PC-9 (cell line): ENCODE results near the gene ALDH2. TPM values are rescaled to one million over a fixed set of nuclear protein-coding genes. Genes with fewer than 3 reads are reported as not detected.
"Not testable (repeated sequence)": the region's sequence is repeated elsewhere in the genome, so short reads cannot be mapped to it uniquely, and the experiment has no call there.

Experiments
- BruUV-seq: library from RNA; stranded (reverse); fragments of 400-500 nt; replicated peaks from 2 replicates; lab custom pipeline; 2021; lab: Mats Ljungman, UMichigan
- CTCF ChIA-PET: fragments of 300-600 bp; sonication (Branson Sonifier 250); formaldehyde crosslinking; loops from one replicate; lab custom pipeline; 2022; ENCODE audit warnings: antibody characterized with exemption; lab: Charles Lee
- POLR2A ChIA-PET: fragments of 300-600 bp; sonication (Branson Sonifier 250); formaldehyde crosslinking; loops from one replicate; lab custom pipeline; 2022; ENCODE audit warnings: antibody characterized with exemption; ENCODE audit not compliant: unreplicated experiment; lab: Charles Lee
- DNase-seq, 2 experiments: peaks; one replicate each; pipeline versions ENCODE4 v3.0.0 to v3.0.0-alpha.2; 2015 to 2022; ENCODE audit warnings: mixed read lengths in 1 of 2
- H2AFZ ChIP-seq: fragments of 200-600 bp; sonication (generic); 2 replicates; pipeline ENCODE4 v1.8.1; 2017; ENCODE audit warnings: antibody characterized with exemption
- H3F3A ChIP-seq: fragments of 200-600 bp; sonication (generic); 2 replicates; pipeline ENCODE4 v1.8.1; 2017; ENCODE audit warnings: antibody characterized with exemption, mild to moderate bottlenecking, low read depth; ENCODE audit not compliant: insufficient read depth
- H3K27ac ChIP-seq: fragments of 200-600 bp; sonication (generic); 2 replicates; pipeline ENCODE4 v1.6.1; 2016; ENCODE audit warnings: mixed run types
- H3K27me3 ChIP-seq: fragments of 200-600 bp; sonication (generic); 2 replicates; pipeline ENCODE4 v1.6.1; 2016; ENCODE audit warnings: low read depth, mixed run types; ENCODE audit not compliant: insufficient read depth
- H3K36me3 ChIP-seq: fragments of 200-600 bp; sonication (generic); 2 replicates; pipeline ENCODE4 v1.6.1; 2016; ENCODE audit warnings: low read depth, mixed run types
- H3K4me1 ChIP-seq: fragments of 200-600 bp; sonication (generic); replicated peaks from 2 replicates; pipeline ENCODE4 v1.6.1; 2016; ENCODE audit warnings: mixed run types; ENCODE audit not compliant: insufficient read depth
- H3K4me2 ChIP-seq: fragments of 200-600 bp; sonication (generic); 2 replicates; pipeline ENCODE4 v1.6.1; 2017; ENCODE audit warnings: mixed run types
- H3K4me3 ChIP-seq: fragments of 200-600 bp; sonication (generic); 2 replicates; pipeline ENCODE4 v1.6.1; 2016; ENCODE audit warnings: mixed run types
- H3K79me2 ChIP-seq: fragments of 200-600 bp; sonication (generic); 2 replicates; pipeline ENCODE4 v1.6.1; 2017; ENCODE audit warnings: low read depth, mixed run types
- H3K9me2 ChIP-seq: fragments of 200-600 bp; sonication (generic); 2 replicates; pipeline ENCODE4 v1.8.1; 2017; ENCODE audit warnings: mild to moderate bottlenecking; ENCODE audit not compliant: insufficient read depth
- H3K9me3 ChIP-seq: fragments of 200-600 bp; sonication (generic); 2 replicates; pipeline ENCODE4 v1.8.1; 2016; ENCODE audit warnings: low read depth; ENCODE audit not compliant: insufficient read depth
- H4K20me1 ChIP-seq: fragments of 200-600 bp; sonication (generic); 2 replicates; pipeline ENCODE4 v1.8.1; 2017; ENCODE audit not compliant: insufficient read depth
- EZH2 ChIP-seq: fragments of 200-600 bp; sonication (generic); IDR thresholded peaks from 2 replicates; pipeline ENCODE4 v1.8.0; 2017; ENCODE audit warnings: antibody characterized with exemption, low read depth
- intact Hi-C: fragments of 100-400 bp; cut with micrococcal nuclease; formaldehyde crosslinking; loops from one replicate; pipeline ENCODE4 v1.10.0; 2022; ENCODE audit not compliant: unreplicated experiment
- total RNA-seq: library from RNA; stranded (reverse); gene quantifications from 2 replicates; pipeline ENCODE4 v1.2.3, GENCODE V29; 2021
- TF ChIP-seq, protein P1 (sequence below): fragments of 200-600 bp; sonication (generic); conservative IDR thresholded peaks from 2 replicates; pipeline ENCODE4 v1.6.1; 2017; ENCODE audit warnings: mixed run types, antibody characterized with exemption, mild to moderate bottlenecking, moderate library complexity

The ALDH2 gene
- total RNA-seq, 1 experiment from 2014 or later = 38.9 TPM

DNA sequence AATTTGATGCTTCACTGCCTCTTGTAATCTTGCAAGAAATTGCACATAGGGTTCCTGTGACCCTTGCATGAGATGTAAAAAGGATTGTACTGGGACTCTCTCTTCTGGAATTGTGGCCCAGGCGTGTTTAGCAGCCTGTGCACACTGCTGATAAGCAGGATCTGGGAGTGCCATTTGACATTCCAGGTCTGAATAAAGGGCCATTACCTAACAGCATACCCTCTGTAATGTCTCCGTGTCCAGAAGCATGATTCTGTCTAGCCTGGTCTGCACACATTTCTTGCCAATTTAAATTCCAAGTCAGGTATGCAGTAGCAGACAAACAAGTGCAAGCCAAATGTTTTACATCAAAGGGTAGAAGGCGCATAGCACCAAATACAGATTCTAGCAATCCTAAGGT is 57.2 kb downstream of the ALDH2 start:
- no TSS peak for BruUV-seq
- DNase-seq = peak in 1 of 2 experiments; percentile 39
- Histone ChIP-seq H3K4me2 (no peak overlapping the region), H2AFZ (no peak overlapping the region), H3K4me3 (no peak overlapping the region), H3K9me3 (no peaks in the 10 kb centered on the region), H3F3A (peaks cover 18% of the 10 kb centered on the region), H3K4me1 (peaks cover 23% of the 10 kb centered on the region), H3K27ac (no peak overlapping the region), H3K27me3 (peaks cover 15% of the 10 kb centered on the region; the same call in 1 of the 2 replicates), H3K79me2 (no peaks in the 10 kb centered on the region), H3K9me2 (no peaks in the 10 kb centered on the region), H4K20me1 (no peaks in the 10 kb centered on the region), H3K36me3 (no peaks in the 10 kb centered on the region)
- CTCF ChIA-PET = no interaction called here
- POLR2A ChIA-PET = no interaction called here
- intact Hi-C loops = loop anchor here (10.0 kb wide), 1 partner anchor 561 kb away; the partner anchor contains the start of gene HECTD4
- TF ChIP-seq, protein P1, sequence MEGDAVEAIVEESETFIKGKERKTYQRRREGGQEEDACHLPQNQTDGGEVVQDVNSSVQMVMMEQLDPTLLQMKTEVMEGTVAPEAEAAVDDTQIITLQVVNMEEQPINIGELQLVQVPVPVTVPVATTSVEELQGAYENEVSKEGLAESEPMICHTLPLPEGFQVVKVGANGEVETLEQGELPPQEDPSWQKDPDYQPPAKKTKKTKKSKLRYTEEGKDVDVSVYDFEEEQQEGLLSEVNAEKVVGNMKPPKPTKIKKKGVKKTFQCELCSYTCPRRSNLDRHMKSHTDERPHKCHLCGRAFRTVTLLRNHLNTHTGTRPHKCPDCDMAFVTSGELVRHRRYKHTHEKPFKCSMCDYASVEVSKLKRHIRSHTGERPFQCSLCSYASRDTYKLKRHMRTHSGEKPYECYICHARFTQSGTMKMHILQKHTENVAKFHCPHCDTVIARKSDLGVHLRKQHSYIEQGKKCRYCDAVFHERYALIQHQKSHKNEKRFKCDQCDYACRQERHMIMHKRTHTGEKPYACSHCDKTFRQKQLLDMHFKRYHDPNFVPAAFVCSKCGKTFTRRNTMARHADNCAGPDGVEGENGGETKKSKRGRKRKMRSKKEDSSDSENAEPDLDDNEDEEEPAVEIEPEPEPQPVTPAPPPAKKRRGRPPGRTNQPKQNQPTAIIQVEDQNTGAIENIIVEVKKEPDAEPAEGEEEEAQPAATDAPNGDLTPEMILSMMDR = no peak
- no peak for TF ChIP-seq EZH2

DNA sequence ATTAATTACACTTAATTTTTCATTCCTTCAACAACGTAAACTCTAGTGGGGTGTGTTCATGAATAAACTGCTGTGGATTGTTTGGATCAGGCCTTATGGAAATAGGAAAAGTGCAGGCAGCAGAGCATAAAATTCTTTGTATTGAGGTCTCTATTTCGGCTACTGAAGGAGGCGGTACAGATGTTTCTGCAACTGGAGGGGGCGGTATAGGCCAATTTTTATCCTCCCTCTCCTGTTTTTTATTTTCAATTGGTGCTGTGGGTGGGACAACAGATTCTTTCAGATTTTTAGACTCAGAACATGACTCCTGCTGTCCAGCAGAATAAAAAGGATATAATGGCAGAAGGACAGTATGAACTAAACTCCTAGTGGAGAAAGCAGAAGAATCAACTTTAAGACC is 57.6 kb downstream of the ALDH2 start:
- not testable (repeated sequence) for H2AFZ ChIP-seq
- peak in 1 of 2 experiments; percentile 11 for DNase-seq

DNA sequence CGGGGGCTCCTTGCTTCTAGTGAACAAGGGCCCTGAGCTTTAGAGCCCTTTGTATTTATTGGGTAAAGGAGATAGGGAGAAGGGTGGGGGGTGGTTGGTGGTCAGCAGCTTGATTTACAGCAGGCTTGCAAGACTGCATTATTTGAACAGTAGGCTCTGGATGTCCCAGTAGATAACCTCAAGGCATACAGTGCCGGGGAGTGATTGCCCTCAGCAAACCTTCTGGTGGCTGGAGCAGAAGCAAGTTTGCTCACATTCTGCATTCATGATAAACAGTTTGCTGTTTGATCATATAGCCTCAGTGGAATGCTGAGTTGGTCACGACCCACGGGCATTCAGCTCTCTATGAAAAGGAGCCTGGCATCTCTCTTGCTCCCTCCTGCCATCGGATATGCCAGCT is 58.8 kb downstream of the ALDH2 start:
- Histone ChIP-seq H3F3A (peaks cover 2% of the 10 kb centered on the region; the same call in 1 of the 2 replicates), H3K79me2 (no peaks in the 10 kb centered on the region), H3K9me2 (no peaks in the 10 kb centered on the region), H3K36me3 (no peaks in the 10 kb centered on the region), H4K20me1 (no peaks in the 10 kb centered on the region), H3K4me1 (peaks cover 6% of the 10 kb centered on the region; the same call in 1 of the 2 replicates), H2AFZ (no peak overlapping the region), H3K4me2 (no peak overlapping the region), H3K9me3 (no peaks in the 10 kb centered on the region), H3K27ac (no peak overlapping the region), H3K4me3 (no peak overlapping the region), H3K27me3 (peaks cover 15% of the 10 kb centered on the region; the same call in 1 of the 2 replicates)
- no peak for TF ChIP-seq EZH2
- TF ChIP-seq, protein P1 = no peak
- ChIA-PET CTCF (interaction anchor here (0.6 kb wide), 2 partner anchors 12 to 76 kb away, joined by 3 read pairs; no protein-coding TSS in a partner anchor), POLR2A (no interaction called here)
- DNase-seq = no peak
- BruUV-seq = no TSS peak
- intact Hi-C loops = loop anchor here (10.0 kb wide), 1 partner anchor 559 kb away; the partner anchor contains the start of gene HECTD4

More for the DNA sequence above, 57.6 kb downstream of the ALDH2 start:
- H3K27me3 ChIP-seq = peaks cover 15% of the 10 kb centered on the region; the same call in 1 of the 2 replicates
- H3K27ac ChIP-seq, H3K36me3 ChIP-seq, H3K9me3 ChIP-seq, CTCF ChIA-PET, H3K4me2 ChIP-seq, H3K4me3 ChIP-seq, POLR2A ChIA-PET, H3K9me2 ChIP-seq, H4K20me1 ChIP-seq, BruUV-seq, H3K79me2 ChIP-seq: not testable (repeated sequence)
- H3K4me1 ChIP-seq = peaks cover 18% of the 10 kb centered on the region
- peaks cover 14% of the 10 kb centered on the region for H3F3A ChIP-seq
- intact Hi-C loops = loop anchor here (10.0 kb wide), 1 partner anchor 560 kb away; the partner anchor contains the start of gene HECTD4
- TF ChIP-seq, protein P1 = peak; percentile 58
